Muscle of arm (tissue), 12 donors: ENCODE results near the gene SPATA22. TPM values are rescaled to one million over a fixed set of nuclear protein-coding genes. Genes with fewer than 3 reads are reported as not detected.

Experiments used
- polyA plus RNA-seq, 12 donors: library from polyadenylated mRNA; unstranded; fragments of 120-200 nt; gene quantifications; one replicate each; pipeline ENCODE4 v1.2.1, GENCODE V29; 2013; ENCODE audit not compliant: insufficient read length in 12 of 12

SPATA22 gene
- polyA plus RNA-seq, 12 donors = 0.13 to 1.9 (median 0.60) TPM; not detected in 4

Other genes with a start within 250 kb of the SPATA22 start
- gene OR3A1, start 173.5 kb downstream of the SPATA22 start, polyA plus RNA-seq = under 1 TPM in 2 of 12 donors, not detected in 10; 0.12 to 0.23 TPM
- 1 to 10 TPM in 2 of 12 donors, under 1 TPM in 6, not detected in 4; 0.11 to 2.0 (median 0.36) TPM for gene OR3A2, start 85.5 kb downstream of the SPATA22 start, polyA plus RNA-seq
- gene OR1E1, start 73.4 kb downstream of the SPATA22 start, polyA plus RNA-seq = under 1 TPM in 3 of 12 donors, not detected in 9; 0.13 to 0.15 (median 0.15) TPM
- under 1 TPM in 3 of 12 donors, not detected in 9; 0.12 to 0.18 (median 0.13) TPM for gene OR3A3, start 60.4 kb downstream of the SPATA22 start, polyA plus RNA-seq
- not detected for gene OR1E2, start 38.0 kb downstream of the SPATA22 start, polyA plus RNA-seq
- 1 to 10 TPM in 11 of 12 donors, not detected in 1; 1.6 to 7.9 (median 4.4) TPM for gene ASPA, start 4.2 kb upstream of the SPATA22 start, polyA plus RNA-seq
- gene TRPV3, start 86.0 kb upstream of the SPATA22 start, polyA plus RNA-seq = 1 to 10 TPM in 9 of 12 donors, under 1 TPM in 2, not detected in 1; 0.92 to 5.7 (median 1.6) TPM
- 1 to 10 TPM in 11 of 12 donors, not detected in 1; 3.9 to 7.8 (median 5.3) TPM for gene TRPV1, start 137.6 kb upstream of the SPATA22 start, polyA plus RNA-seq
- gene SHPK, start 164.4 kb upstream of the SPATA22 start, polyA plus RNA-seq = 10 to 100 TPM in 1 of 12 donors, 1 to 10 TPM in 10, not detected in 1; 5.6 to 12.0 (median 6.7) TPM
- gene CTNS, start 164.9 kb upstream of the SPATA22 start, polyA plus RNA-seq = 10 to 100 TPM in 2 of 12 donors, 1 to 10 TPM in 9, not detected in 1; 6.9 to 15.0 (median 8.8) TPM
- gene TAX1BP3, start 196.8 kb upstream of the SPATA22 start, polyA plus RNA-seq = 10 to 100 TPM in 11 of 12 donors, not detected in 1; 33.5 to 68.4 (median 50.9) TPM
- 10 to 100 TPM in 11 of 12 donors, not detected in 1; 25.5 to 93.0 (median 30.8) TPM for gene EMC6, start 197.0 kb upstream of the SPATA22 start, polyA plus RNA-seq
- 10 to 100 TPM in 11 of 12 donors, not detected in 1; 11.5 to 51.0 (median 26.8) TPM for gene P2RX5, start 224.3 kb upstream of the SPATA22 start, polyA plus RNA-seq